ENCODE results near the gene C17orf75.
"Not testable (repeated sequence)": the region's sequence is repeated elsewhere in the genome, so short reads cannot be mapped to it uniquely, and the experiment has no call there.

C17orf75 gene

DNA sequence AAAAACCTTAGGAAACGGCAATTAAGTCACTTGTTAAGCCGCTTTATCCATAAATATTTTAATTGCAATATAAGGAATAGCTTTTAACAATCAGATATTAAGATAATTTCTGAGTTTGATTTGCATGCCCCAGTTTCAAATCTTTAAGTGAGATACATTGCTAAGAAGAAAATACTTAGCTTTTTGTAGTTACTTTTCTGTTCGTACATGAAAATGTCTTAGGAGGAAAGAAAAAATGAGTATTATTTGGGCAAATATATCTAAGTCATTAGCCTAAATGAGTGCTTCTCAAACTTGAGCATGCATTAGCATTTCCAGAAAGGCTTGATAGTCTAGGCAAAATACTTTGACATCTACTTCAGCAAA lies 14.4 kb upstream of the C17orf75 start:
- H2AFZ ChIP-seq (ENCODE audit: low read depth, low read length): no peak overlapping the region
- peaks cover 67% of the 10 kb centered on the region for H3K36me3 ChIP-seq (replicated peaks; ENCODE audit: low read depth, low read length)
- H3K79me2 ChIP-seq (ENCODE audit: low read length): peaks cover 99% of the 10 kb centered on the region
- no peak overlapping the region for H3K27ac ChIP-seq (ENCODE audit: low read length)
- H3K27me3 ChIP-seq (ENCODE audit: low read depth, low read length): no peaks in the 10 kb centered on the region
- no peak overlapping the region for H3K4me3 ChIP-seq (ENCODE audit: low read length)
- TF ChIP-seq, protein P1, sequence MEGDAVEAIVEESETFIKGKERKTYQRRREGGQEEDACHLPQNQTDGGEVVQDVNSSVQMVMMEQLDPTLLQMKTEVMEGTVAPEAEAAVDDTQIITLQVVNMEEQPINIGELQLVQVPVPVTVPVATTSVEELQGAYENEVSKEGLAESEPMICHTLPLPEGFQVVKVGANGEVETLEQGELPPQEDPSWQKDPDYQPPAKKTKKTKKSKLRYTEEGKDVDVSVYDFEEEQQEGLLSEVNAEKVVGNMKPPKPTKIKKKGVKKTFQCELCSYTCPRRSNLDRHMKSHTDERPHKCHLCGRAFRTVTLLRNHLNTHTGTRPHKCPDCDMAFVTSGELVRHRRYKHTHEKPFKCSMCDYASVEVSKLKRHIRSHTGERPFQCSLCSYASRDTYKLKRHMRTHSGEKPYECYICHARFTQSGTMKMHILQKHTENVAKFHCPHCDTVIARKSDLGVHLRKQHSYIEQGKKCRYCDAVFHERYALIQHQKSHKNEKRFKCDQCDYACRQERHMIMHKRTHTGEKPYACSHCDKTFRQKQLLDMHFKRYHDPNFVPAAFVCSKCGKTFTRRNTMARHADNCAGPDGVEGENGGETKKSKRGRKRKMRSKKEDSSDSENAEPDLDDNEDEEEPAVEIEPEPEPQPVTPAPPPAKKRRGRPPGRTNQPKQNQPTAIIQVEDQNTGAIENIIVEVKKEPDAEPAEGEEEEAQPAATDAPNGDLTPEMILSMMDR (IDR thresholded peaks at IDR 0.05; ENCODE audit: low read depth, low read length): no peak
- TF ChIP-seq EZH2phosphoT487 (IDR thresholded peaks at IDR 0.05; ENCODE audit: low read depth): no peak
- no peaks in the 10 kb centered on the region for H3K9me3 ChIP-seq (ENCODE audit: insufficient read depth, low read length)
- H3K4me1 ChIP-seq (ENCODE audit: low read length): peaks cover 5% of the 10 kb centered on the region
- no peak overlapping the region for H3K9ac ChIP-seq (ENCODE audit: low read length)
- no peak overlapping the region for H3K4me2 ChIP-seq (ENCODE audit: low read length)
- peaks cover 80% of the 10 kb centered on the region for H4K20me1 ChIP-seq (ENCODE audit: insufficient read depth, low read length)

DNA sequence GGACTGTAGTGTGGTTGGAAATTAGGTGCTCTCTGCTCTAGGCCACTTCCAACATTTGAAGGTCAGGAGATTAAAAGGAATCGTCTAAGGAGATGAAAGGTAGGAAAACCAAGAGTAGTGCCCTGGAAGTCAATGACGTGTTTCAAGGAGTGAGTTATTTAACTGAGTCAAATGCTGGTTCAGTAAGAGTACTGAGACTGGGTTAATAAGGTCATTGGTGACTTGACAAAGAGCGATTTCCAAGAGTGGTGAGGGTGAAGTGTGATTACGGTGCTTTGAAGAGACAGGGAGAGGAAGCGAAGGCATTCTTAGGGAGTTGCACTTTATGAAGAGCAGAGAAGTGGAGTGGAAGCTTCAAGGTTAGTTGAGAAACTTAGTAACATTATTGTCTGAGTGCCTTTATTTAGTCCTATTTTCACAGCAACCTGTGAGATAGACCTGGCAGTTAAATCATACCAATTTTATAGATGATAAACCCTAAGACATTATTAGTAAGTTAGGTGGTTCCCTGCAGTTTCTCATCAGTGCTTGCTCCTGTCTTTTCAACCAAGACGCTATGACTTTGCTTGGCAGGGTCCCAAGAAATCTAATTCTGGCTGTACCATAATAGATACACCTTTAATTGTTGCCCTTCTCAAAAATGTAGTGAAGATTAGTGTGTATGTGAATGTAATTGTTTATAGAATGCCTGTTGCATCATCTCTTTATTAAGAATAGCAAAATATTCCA lies 13.8 kb upstream of the C17orf75 start:
- H3K36me3 ChIP-seq (replicated peaks; ENCODE audit: low read depth, low read length): peaks cover 66% of the 10 kb centered on the region
- no peak overlapping the region for H3K9ac ChIP-seq (ENCODE audit: low read length)
- no peak overlapping the region for H3K4me3 ChIP-seq (ENCODE audit: low read length)
- H3K27me3 ChIP-seq (ENCODE audit: low read depth, low read length): no peaks in the 10 kb centered on the region
- no peak overlapping the region for H2AFZ ChIP-seq (ENCODE audit: low read depth, low read length)
- TF ChIP-seq, protein P1 (IDR thresholded peaks at IDR 0.05; ENCODE audit: low read depth, low read length): no peak
- no peak for TF ChIP-seq EZH2phosphoT487 (IDR thresholded peaks at IDR 0.05; ENCODE audit: low read depth)
- H3K4me2 ChIP-seq (ENCODE audit: low read length): no peak overlapping the region
- no peaks in the 10 kb centered on the region for H3K9me3 ChIP-seq (ENCODE audit: insufficient read depth, low read length)
- H3K4me1 ChIP-seq (ENCODE audit: low read length): peaks cover 7% of the 10 kb centered on the region
- H3K27ac ChIP-seq (ENCODE audit: low read length): no peak overlapping the region
- H4K20me1 ChIP-seq (ENCODE audit: insufficient read depth, low read length): peaks cover 80% of the 10 kb centered on the region
- peaks cover 99% of the 10 kb centered on the region for H3K79me2 ChIP-seq (ENCODE audit: low read length)

DNA sequence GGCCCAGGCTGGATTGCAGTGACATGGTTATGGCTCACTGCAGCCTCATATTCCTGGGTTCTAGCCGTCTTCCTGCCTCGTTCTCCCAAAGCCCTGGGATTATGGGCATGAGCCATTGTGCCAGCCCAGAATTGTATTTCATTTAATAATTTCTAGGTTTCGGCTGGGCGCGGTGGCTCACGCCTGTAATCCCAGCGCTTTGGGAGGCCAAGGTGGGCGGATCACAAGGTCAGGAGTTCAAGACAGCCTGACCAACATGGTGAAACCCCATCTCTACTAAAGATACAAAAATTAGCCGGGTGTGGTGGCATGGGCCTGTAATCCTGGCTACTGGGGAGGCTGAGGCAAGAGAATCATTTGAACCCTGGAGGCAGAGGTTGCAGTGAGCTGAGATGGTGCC lies 10.8 kb upstream of the C17orf75 start:
- H4K20me1 ChIP-seq (ENCODE audit: insufficient read depth, low read length): peaks cover 64% of the 10 kb centered on the region
- peaks cover 86% of the 10 kb centered on the region for H3K79me2 ChIP-seq (ENCODE audit: low read length)
- not testable (repeated sequence) for H3K27ac ChIP-seq (ENCODE audit: low read length); H3K9me3 ChIP-seq (ENCODE audit: insufficient read depth, low read length); H3K27me3 ChIP-seq (ENCODE audit: low read depth, low read length); H3K9ac ChIP-seq (ENCODE audit: low read length); H3K4me2 ChIP-seq (ENCODE audit: low read length); H3K4me3 ChIP-seq (ENCODE audit: low read length); H2AFZ ChIP-seq (ENCODE audit: low read depth, low read length)
- H3K4me1 ChIP-seq (ENCODE audit: low read length): peaks cover 12% of the 10 kb centered on the region
- peaks cover 50% of the 10 kb centered on the region for H3K36me3 ChIP-seq (replicated peaks; ENCODE audit: low read depth, low read length)

DNA sequence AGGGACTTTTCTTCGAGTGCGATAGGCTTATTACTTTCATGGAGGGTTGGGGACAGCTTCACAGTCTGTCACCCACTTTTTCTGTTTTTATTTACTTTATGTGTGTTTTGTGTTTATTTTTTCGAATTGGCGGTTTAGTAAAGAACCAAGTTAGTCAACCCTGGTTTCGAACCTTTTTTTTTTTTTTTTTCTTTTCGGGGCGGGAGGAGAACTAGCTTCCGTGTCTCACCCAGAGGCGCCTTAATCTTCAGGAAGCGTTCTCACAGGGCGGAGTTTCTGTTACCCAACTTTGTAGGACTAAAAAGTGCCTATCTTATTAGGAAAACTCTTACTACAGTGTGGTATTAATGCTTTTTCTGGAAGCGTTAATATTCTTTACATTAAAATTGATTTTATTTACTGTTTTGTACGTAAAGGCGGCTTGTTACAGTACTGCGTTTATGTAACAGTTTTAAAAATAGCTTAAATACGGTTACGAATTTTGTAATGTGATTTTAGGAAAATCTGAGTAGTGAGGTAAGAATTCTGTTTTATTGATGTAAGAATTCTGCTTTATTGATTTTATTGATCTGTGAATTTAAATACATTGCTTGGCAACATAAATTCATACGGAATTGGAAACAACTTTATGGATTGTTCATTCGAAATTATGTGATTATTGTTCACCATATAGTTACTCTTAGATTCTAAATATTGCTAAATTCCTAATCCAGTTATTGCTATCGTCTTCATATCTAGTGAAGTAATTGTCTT lies 8.9 kb upstream of the C17orf75 start:
- Histone ChIP-seq H4K20me1 (ENCODE audit: insufficient read depth, low read length) (peaks cover 49% of the 10 kb centered on the region), H2AFZ (ENCODE audit: low read depth, low read length) (0 out of 2 replicates have a peak overlapping the region, but pooled peaks have one; percentile 37)
- TF ChIP-seq, protein P1 (IDR thresholded peaks at IDR 0.05; ENCODE audit: low read depth, low read length): no peak
- no peak for TF ChIP-seq EZH2phosphoT487 (IDR thresholded peaks at IDR 0.05; ENCODE audit: low read depth)

More for the DNA sequence above, 8.9 kb upstream of the C17orf75 start:
- Histone ChIP-seq H3K4me2 (ENCODE audit: low read length) (peak overlapping the region; percentile 67), H3K4me3 (ENCODE audit: low read length) (peak overlapping the region; percentile 92), H3K9ac (ENCODE audit: low read length) (peak overlapping the region; percentile 94), H3K9me3 (ENCODE audit: insufficient read depth, low read length) (no peaks in the 10 kb centered on the region), H3K36me3 (replicated peaks; ENCODE audit: low read depth, low read length) (peaks cover 42% of the 10 kb centered on the region), H3K27me3 (ENCODE audit: low read depth, low read length) (no peaks in the 10 kb centered on the region), H3K27ac (ENCODE audit: low read length) (peak overlapping the region; percentile 86), H3K79me2 (ENCODE audit: low read length) (peaks cover 68% of the 10 kb centered on the region), H3K4me1 (ENCODE audit: low read length) (peaks cover 12% of the 10 kb centered on the region)

Data from OCI-LY3 (cell line).